HG03439 (cell line): Measurements from ENCODE around the gene KIAA1217.
"Not testable (repeated sequence)": the region's sequence is repeated elsewhere in the genome, so short reads cannot be mapped to it uniquely, and the experiment has no call there.

ENCODE experiments used
- ATAC-seq: cut with Tn5 transposase; IDR thresholded peaks from one replicate; pipeline ENCODE4 v1.9.1; 2021; ENCODE audit warnings: mild to moderate bottlenecking, moderate library complexity; ENCODE audit not compliant: unreplicated experiment

KIAA1217 gene

DNA sequence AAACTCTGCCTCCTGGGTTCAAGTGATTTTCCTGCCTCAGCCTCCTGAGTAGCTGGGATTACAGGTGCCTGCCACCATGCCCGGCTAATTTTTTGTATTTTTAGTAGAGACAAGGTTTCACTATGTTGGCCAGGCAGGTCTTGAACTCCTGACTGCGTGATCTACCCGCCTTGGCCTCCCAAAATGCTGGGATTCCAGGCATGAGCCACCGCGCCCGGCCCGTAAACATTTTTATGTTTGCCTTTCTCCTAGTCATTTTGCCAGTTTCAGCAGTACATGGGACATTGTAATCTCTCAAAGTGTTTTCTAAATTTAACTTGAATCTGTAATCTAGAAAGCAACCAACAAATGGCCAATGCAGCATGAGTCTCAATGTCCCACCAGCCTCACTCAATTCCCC, 128.8 kb downstream of the KIAA1217 start:
- ATAC-seq = not testable (repeated sequence)

DNA sequence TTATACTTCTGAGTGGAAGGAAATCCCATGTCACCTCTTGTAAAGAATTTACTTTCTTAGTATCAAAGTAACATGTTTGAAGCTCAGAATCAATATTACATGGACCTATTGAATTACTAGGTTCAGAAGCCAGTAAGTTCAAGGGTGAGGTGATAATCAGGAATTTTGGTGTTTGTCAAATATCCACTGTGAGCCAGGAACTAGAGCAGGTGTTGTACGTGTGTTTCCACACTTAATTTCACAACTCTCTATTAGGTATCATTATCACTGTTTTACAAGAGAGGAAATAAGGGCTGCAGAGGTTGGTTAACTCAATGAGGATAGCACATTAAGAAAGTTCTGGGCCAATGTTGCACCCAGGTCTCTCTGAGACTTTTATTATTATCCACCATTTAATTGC, 130.4 kb downstream of the KIAA1217 start:
- ATAC-seq = no peak

DNA sequence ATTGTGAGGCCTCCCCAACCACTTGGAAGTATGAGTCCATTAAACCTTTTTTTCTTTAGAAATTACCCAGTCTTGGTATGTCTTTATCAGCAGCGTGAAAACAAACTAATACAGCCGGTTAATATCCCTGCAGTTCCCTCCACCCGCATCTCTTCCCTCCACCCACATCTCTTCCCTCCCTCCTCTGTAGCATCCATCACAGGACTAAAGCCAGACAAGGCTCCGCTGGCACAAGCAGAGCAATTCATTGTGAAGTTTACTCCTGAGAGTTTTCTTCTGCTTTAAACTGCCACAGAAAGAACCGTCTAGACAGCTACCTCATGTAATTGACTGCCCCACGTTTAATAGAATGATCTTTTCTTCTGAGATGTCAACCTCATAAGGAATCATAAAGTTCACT, 131.5 kb downstream of the KIAA1217 start:
- no peak for ATAC-seq

DNA sequence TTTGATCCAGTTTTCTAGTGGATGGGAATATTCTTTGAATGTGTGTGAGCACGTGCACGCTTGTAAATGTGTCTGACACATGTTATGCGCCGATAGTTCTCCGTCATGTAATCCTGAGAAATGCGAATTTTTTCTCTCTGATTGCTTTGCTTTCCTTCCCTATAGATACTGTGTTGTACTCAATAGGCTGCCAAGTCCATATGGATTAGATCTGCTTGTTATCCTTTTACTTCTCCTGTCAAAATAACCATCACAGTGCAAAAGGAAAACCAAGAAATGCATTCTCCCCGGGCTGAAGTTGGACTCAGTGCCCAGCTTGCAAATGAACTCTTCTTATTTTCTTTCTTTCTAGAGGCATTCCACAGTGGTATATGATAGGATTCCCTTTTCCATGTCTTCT, 131.9 kb downstream of the KIAA1217 start:
- no peak for ATAC-seq

DNA sequence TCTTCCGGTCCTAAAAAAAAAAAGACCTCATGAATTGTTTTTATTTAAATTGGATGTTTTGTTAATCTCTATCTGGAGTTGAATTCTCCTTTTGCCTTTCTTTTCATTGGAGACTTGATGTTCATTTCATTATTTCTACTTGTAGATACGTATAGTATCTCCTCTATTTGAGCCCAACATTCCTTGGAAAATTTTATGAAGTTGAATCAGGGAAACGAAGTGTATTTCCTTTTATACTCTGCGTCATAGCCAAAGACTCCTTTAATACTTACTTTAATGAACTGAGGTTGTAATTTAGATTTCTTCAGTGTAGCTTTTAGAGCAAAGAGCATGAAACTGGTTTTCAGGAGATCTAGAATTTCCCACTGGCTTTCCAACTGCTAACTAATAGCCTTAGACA, 132.4 kb downstream of the KIAA1217 start:
- ATAC-seq = no peak

DNA sequence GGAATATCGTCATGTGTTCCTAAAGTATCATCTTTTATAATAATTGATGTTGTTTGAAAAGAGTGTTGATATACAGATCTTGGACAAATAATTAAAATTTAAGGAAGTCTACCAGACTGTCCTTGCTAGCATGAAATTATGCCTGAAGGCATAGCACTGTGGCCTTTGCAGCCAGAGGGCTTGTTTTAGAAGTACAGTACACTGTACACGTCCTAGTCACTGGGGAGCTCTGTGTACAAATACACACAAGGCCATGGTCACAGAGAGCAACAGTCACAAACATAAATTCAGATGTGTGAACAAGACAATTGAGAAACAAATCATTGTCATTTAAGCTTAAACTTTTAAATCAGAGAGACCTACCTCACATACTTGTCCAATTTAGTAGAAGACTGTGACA, 133.0 kb downstream of the KIAA1217 start:
- no peak for ATAC-seq

DNA sequence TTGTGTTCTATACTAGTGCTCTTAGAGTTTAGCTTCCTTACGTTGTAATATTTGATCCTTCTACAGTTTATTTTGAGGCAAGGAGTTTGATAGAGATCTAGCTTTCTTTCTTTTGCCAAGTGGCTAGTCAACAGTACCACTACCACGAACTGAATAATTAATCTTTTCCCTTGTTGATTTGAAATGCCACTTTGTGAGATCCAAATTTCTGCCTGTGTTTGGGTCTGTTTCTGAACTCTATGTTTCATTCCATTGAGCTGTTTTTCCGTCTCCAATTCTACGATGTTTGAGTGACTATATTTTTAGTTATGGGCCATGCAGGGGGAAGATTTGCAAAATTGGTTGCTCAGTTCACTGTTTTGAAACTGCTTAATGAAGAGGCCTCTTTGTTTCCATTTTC, 134.7 kb downstream of the KIAA1217 start:
- ATAC-seq = no peak

DNA sequence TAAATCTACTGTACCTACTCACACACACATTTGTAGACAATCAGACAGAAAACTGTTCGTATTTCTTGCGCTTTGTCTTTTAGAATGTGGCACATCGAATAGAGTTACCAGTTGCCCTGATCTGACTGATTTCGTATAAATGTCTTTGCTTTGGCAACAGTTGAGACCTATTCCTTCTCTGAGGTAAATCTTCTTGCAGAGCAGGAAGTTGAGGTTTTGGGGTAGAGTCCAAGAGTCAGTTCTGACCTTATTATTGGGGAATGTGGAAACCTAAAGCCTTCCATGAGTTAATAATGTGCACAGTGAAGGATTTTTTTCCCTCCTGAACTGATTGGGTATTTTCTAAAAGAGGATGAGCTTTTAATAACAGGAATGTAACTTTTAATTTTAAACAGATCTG, 135.3 kb downstream of the KIAA1217 start:
- no peak for ATAC-seq

DNA sequence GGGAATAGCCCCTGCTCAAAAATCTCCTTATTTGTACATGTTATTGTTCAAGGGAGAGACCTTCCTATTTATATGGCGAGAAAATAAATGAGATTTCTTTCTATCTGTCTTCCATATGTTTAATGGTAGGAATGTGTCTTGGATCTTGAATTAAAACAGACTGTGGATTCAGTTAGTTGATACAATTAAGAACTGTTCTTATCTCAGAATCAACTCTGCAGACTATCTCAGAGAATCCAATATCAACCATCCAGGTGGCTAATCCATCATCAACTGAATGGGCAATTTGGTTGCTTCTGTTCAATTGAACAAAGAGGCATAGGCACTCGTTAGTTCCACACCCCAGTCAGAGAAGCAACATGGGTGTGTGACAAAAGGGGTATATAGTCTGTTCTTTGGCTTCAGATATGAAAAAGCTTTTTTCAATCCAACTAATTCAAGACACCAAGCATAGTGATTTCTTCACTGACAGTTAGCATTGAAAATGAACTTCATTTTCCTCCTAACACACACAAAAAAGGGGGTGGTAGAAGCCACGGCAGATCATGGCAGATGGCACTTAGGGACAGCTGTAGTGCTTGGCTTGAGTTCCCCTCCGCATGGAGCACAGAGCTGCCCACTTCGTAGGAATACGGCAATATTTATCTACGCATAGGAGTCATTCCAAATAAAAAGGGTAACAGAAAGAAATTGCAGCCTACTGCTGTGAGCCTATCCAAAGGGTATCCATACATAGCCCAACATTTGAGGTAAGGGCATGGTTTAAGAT, 135.9 kb downstream of the KIAA1217 start:
- no peak for ATAC-seq

DNA sequence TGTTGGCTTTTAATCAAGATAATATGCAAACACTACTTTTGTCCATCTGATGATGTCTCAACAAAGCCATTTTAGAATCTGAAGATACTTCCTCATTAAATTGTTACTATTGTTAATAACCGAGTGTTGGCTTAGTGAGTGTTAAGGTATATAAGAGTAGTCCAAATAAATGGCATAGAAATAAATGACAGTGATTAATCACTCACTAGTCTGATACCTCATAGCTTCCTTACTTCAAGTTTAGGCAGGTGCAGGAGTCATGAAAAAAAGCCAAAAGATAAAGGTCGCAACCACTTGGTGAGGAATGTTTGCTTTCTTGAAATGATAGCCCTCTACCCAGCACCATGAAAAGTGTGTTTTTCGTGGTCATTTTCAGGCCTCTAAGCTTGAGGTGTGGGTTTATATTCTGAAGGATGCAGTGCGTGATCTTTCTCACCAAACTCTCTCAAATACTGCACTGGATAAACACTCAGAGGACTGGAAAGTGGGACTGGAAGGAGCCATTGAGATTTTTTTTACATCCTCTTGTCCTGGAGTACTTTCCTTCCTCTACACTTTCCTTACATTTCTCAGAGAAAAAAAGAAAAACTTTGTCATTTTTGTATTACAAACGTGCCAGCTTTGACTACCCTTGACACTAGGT, 138.1 kb downstream of the KIAA1217 start:
- no peak for ATAC-seq

DNA sequence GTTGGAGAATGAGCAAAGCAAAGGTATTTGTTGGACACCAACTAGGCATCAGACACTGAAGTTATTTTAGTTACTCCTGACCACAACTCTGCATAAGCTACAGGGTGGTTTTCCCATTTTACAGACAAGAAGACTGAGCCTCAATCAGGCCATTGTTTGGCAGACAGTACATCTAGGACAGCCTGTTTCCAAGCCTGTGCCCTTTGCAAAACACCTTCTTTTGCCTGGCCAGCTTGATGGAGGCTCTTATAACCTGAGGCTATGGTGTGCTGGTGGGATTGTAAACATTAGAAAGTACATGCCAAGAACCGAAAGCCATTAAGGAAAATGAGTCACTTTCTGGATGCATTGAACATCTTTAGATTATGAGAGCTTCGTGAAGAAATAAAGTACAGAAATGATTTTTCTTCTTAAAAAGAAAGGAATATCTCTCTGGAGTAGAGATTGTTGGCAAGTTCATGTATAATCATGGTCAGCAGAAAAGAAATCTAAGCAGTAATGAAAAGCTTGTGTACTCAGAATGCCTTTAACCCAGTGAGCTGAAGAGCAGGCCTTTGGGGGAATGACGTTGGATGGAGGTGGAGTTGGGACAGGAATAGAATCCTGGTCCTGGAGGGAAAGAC, 140.6 kb downstream of the KIAA1217 start:
- no peak for ATAC-seq

DNA sequence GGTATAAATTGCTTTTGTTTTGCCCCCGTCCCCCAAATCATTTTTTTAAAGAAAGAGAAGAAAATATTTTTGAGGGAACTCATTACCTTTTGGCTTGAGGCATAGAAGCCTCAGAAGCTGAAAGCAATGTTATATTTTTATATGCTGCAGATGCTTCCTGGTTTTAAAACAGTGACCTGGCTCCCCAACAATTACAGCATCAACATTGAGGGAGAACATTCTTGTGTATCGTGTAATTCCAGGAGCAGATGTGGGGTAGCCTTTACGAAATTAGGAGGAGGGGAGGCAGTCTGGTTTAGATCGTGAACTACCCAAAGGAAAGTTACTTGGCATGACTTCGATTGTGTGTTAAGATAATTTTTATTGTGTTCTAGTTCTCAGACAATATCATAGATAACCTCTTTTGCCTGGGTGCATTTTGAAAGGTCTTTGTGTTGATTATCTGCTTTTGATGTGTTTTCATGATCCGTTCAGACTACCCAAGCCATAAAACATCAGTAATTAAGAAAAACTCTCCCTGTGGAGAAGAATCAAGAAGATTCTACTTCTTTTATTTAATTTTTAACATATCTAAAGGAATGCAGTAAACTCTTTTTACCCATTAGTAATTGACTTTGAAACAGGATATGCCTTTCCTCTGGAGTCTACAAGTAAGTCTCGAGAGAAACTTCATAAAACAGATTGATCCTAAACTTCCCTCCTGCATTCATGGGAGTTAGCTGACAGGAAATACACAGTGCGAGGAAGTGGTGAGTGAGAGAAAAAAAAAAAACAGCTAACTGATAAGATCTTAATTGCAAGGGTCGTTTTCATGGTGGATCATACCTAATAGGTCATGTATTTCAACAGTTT, 141.4 kb downstream of the KIAA1217 start:
- ATAC-seq = no peak

DNA sequence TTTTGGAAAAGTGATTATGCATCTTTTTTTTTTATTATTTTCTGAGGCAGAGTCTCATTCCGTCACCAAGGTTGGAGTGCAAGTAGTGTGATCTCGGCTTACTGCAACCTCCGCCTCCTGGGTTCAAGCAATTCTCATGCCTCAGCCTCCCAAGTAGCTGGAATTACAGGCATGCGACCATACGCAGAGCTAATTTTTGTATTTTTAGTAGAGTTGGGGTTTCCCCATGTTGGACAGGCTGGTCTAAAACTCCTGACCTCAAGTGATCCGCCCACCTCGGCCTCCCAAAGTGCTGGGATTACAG, 141.9 kb downstream of the KIAA1217 start:
- ATAC-seq = not testable (repeated sequence)

DNA sequence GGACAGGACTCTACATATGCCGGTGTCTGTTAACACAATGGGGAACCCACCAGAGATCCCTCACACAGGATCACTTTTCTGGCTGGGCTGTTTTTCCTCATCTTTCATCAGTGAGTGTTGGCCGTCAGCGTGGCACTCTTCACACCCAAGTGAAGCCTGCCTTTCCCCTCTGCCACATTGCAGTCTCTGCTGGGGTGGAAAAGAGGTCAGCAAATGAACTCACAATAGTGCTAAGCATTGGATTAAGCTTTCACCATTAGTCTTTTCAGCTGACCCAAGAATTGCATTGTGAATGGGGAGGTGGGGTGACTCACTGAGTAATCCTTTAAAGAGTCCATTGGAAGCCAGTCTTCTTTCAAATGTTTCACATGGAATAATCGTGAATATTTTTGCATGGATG, 143.0 kb downstream of the KIAA1217 start:
- no peak for ATAC-seq

DNA sequence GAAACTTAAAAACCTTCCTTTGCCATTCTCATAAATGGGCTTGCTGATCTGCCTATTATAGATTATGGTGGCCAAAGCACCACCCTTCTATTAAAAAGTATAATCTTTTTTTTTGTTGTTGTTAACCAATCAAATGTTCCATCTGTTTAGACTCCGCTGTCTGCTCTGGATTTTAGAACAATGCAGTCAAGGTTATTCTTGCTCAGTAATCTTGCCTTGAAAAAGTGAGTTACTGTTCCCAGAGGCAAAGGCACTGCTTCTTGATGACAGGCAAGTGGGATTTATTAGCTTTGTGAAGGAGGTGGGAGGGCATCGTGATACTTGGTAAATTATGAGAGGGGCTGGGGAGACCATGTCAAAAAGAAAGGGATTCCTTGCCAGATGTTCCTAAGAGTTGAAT, 143.5 kb downstream of the KIAA1217 start:
- ATAC-seq = no peak

DNA sequence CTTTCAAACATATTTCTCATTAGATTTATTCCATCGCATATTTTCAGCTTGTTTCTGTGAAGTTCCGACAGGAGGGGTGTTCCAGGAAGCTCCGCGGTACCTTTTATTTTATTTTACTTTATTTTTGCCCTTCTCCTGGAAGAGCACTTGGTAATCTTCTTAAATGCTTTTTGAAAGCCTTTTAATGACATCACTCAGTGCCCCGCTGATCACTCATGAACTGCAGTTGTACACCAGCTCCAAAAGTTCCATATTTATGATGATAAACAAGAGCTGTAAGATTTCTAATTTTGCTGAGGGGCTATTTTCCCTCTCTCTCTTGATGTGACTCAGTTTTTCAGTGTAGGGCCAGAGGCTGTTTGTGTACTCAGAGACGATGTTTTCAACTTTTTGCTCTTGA, 144.4 kb downstream of the KIAA1217 start:
- ATAC-seq = no peak

DNA sequence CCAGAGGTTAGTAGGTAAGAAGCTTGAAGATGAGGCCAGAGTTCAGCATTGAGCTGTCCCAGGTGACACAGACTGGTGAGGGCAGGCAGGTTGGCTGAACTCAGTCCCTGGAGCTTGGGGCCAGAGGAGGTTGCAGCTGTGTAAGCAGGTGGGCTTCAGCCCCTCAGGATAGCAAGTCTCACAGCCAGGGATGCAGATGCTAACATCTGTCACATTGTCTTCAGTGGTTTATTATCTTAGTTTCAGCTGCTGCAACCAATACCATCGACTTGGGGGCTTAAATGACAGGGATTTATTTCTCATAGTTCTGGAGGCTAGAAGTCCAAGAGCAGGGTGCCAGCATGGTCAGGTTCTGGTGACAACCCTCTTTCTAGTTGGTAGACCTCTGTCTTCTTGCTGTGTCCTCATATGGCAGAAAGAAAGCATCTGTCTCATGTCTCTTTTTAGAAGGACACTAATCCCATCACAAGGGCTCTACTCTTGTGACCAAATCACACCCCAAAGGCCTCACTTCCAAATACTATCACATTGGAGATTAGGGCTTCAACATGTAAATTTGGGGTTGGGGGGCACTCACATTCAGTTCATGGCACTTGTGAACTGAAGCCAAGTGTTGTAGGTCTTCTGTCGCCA, 146.2 kb downstream of the KIAA1217 start:
- ATAC-seq = no peak

DNA sequence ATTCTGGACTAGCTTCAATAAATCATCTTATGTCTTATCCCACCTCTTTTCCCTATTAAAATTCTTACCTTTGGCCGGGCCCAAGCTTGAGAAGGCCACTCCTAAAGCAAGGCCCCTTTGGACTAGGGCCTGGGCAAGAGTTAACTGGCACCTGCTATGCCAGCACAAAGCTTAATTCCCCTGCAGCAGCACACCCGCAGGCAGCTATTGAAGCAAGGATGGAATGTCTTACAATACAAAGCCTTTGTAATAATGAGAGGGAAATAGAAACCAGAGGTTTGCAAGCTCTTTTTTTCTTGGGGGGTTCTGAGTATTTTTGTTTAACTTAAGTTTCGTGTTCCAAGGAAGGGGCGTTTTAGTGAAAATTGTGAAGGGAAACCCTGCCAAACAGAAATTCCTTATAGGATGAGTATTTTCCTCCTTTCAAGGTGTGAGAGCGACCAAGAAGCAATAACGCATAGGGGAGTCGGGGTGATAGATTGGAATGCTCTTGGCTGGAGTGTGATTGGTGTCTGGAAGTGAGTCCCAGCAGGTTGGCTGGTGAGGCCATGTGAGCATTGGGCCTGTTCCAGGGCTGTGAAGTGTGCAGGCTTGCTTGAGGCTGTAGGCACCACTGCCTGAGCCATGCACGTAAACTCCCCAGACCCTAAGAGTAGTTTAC, 148.5 kb downstream of the KIAA1217 start:
- ATAC-seq = no peak

DNA sequence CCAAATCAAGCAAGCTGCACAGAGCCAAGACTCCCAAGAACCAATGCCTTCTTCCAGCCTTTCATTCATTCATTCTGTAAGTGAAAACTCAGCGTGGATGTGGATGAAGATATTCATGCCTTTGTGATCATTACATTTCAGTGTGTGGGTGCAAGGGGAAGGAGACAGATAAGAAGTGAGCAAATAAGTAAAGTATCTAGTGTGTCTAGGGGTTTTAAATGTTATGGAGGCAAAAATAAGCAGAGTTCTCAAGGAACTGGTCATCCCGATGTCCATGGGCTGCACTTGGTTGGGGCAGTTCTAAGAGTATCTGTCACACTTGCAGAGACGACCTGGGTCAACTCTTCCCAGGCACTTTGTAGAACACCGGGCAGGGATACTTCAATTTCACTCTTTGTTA, 149.1 kb downstream of the KIAA1217 start:
- no peak for ATAC-seq

DNA sequence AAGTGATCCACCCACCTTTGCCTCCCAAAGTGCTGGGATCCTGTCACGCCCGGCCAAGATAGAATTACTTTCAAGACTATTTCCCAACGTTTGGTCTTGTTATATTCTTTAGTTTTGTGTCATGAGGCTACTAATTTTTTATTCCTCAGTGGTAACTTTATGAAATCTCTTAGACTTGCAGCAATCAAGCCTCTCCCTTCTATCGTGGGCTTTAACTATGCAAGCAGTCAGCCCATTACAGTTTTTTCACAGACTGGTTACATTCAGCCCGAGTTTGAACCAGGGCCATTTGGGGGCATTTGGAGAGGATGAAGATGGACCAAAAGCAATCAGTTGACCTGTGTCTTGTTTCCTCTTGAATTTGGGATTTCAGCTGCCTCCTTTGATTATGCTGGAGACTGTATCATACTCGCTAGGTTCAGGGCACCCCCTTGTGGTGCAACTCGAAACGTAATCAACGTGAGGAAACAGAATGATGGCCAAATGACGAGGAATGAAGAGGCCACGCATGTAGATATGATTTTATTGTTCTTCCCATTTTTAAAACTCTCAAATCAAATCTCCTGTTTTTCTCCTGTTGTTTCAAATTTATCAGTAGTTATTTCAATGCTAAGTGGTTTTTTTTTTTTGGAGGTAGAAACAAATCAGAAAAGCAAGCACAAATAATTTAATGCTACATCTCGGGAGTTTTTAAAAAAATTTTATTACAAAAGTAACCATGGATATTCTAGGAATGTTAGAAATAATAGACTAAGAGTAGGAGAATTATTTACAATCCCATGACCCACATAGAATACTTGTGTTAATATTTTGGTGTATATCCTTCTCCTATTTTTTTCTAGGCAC, 151.6 kb downstream of the KIAA1217 start:
- peak; percentile 51 for ATAC-seq
